Iris pigment epithelial cell (primary cell): ENCODE data around the gene ARFRP1.

ENCODE experiments used
- DNase-seq: peaks from one replicate; pipeline ENCODE4 v3.0.0-alpha.2; 2011; ENCODE audit warnings: low read depth

ARFRP1 gene

GRCh38 chr20:63690898-63691710, 16.7 kb downstream of the ARFRP1 start:
- DNase-seq, result no peak

GRCh38 chr20:63690003-63690897, 17.5 kb downstream of the ARFRP1 start:
- DNase-seq, result no peak

GRCh38 chr20:63689046-63690002, 18.5 kb downstream of the ARFRP1 start:
- no peak for DNase-seq

- no peak for DNase-seq
Observed at GRCh38 chr20:63688228-63689045, 19.3 kb downstream of the ARFRP1 start.

GRCh38 chr20:63687419-63688178, 20.2 kb downstream of the ARFRP1 start:
- DNase-seq, result no peak

GRCh38 chr20:63686492-63687321, 21.1 kb downstream of the ARFRP1 start:
- DNase-seq, result peak; percentile 88

- no peak for DNase-seq
Observed at GRCh38 chr20:63686094-63686491, 21.7 kb downstream of the ARFRP1 start.

GRCh38 chr20:63685269-63686026, 22.3 kb downstream of the ARFRP1 start:
- no peak for DNase-seq

GRCh38 chr20:63682384-63683139, 25.2 kb downstream of the ARFRP1 start:
- DNase-seq, result peak; percentile 95

- DNase-seq, result no peak
Observed at GRCh38 chr20:63681609-63682142, 26.1 kb downstream of the ARFRP1 start.

- DNase-seq, result no peak
Observed at GRCh38 chr20:63680857-63681608, 26.7 kb downstream of the ARFRP1 start.

GRCh38 chr20:63680427-63680826, 27.3 kb downstream of the ARFRP1 start:
- no peak for DNase-seq

- DNase-seq, result no peak
Observed at GRCh38 chr20:63679799-63680305, 27.9 kb downstream of the ARFRP1 start.

- DNase-seq, result no peak
Observed at GRCh38 chr20:63678667-63679465, 28.9 kb downstream of the ARFRP1 start.

GRCh38 chr20:63678071-63678470, 29.7 kb downstream of the ARFRP1 start:
- DNase-seq, result no peak
